ENCODE data around the gene EMX1.

EMX1 gene

GRCh38 chr2:72925328-72925943 lies 8.1 kb downstream of the EMX1 start:
- DNase-seq (ENCODE audit: low read depth) = no peak

- DNase-seq (ENCODE audit: low read depth) = no peak
Measured at GRCh38 chr2:72926368-72926767, 9.0 kb downstream of the EMX1 start.

- no peak for DNase-seq (ENCODE audit: low read depth)
Measured at GRCh38 chr2:72926811-72927465, 9.6 kb downstream of the EMX1 start.

- DNase-seq (ENCODE audit: low read depth) = no peak
Measured at GRCh38 chr2:72927619-72928550, 10.6 kb downstream of the EMX1 start.

- DNase-seq (ENCODE audit: low read depth) = no peak
Measured at GRCh38 chr2:72929010-72929409, 11.7 kb downstream of the EMX1 start.

GRCh38 chr2:72931280-72931910 lies 14.1 kb downstream of the EMX1 start:
- DNase-seq (ENCODE audit: low read depth) = peak; percentile 50

GRCh38 chr2:72932045-72932740 lies 14.9 kb downstream of the EMX1 start:
- no peak for DNase-seq (ENCODE audit: low read depth)

- DNase-seq (ENCODE audit: low read depth) = no peak
Measured at GRCh38 chr2:72932805-72933204, 15.5 kb downstream of the EMX1 start.

- DNase-seq (ENCODE audit: low read depth) = no peak
Measured at GRCh38 chr2:72933207-72933606, 15.9 kb downstream of the EMX1 start.

- DNase-seq (ENCODE audit: low read depth) = no peak
Measured at GRCh38 chr2:72933646-72934151, 16.4 kb downstream of the EMX1 start.

GRCh38 chr2:72934683-72935610 lies 17.6 kb downstream of the EMX1 start:
- DNase-seq (ENCODE audit: low read depth) = no peak

GRCh38 chr2:72935611-72935957 lies 18.3 kb downstream of the EMX1 start:
- DNase-seq (ENCODE audit: low read depth) = no peak

GRCh38 chr2:72936660-72937355 lies 19.5 kb downstream of the EMX1 start:
- no peak for DNase-seq (ENCODE audit: low read depth)

- no peak for DNase-seq (ENCODE audit: low read depth)
Measured at GRCh38 chr2:72937356-72937669, 20.0 kb downstream of the EMX1 start.

- DNase-seq (ENCODE audit: low read depth) = no peak
Measured at GRCh38 chr2:72938455-72938854, 21.1 kb downstream of the EMX1 start.

GRCh38 chr2:72940361-72940760 lies 23.0 kb downstream of the EMX1 start:
- DNase-seq (ENCODE audit: low read depth) = no peak

- DNase-seq (ENCODE audit: low read depth) = no peak
Measured at GRCh38 chr2:72940786-72941185, 23.5 kb downstream of the EMX1 start.

GRCh38 chr2:72942293-72942692 lies 25.0 kb downstream of the EMX1 start:
- DNase-seq (ENCODE audit: low read depth) = no peak

- DNase-seq (ENCODE audit: low read depth) = no peak
Measured at GRCh38 chr2:72942881-72943418, 25.6 kb downstream of the EMX1 start.

Data from activated T-cell treated with anti-CD3 and anti-CD28 coated beads for 48 hours (primary cell).